Thyroid gland (tissue), 4 donors: ENCODE data around the gene PSMB8. TPM values are rescaled to one million over a fixed set of nuclear protein-coding genes. Genes with fewer than 3 reads are reported as not detected.
"Not testable (repeated sequence)": the region's sequence is repeated elsewhere in the genome, so short reads cannot be mapped to it uniquely, and the experiment has no call there.

Experiments used
- DNase-seq, 2 donors: peaks; one replicate each; pipeline ENCODE4 v3.0.0-alpha.2; 2019
- H3K27ac ChIP-seq, 3 donors: fragments of 200-600 bp; sonication (generic); 1 replicate in 2 of 3; 2 replicates in 1 of 3; pipeline ENCODE4 v1.5.1; 2016 to 2019; ENCODE audit warnings: mild to moderate bottlenecking in 1 of 3, moderate library complexity in 1 of 3
- H3K27me3 ChIP-seq: fragments of 200-600 bp; sonication (generic); one replicate; pipeline ENCODE4 v1.5.1; 2019
- H3K36me3 ChIP-seq, 2 donors: fragments of 200-600 bp; sonication (generic); one replicate each; pipeline ENCODE4 v1.5.1; 2016 to 2019
- H3K4me1 ChIP-seq, 2 donors: fragments of 200-600 bp; sonication (generic); one replicate each; pipeline ENCODE4 v1.5.1; 2017 to 2019
- H3K4me3 ChIP-seq, 3 donors: fragments of 200-600 bp; sonication (generic); replicated peaks in 1 of 3; 1 replicate in 2 of 3; 2 replicates in 1 of 3; pipeline ENCODE4 v1.5.1; 2016; ENCODE audit warnings: mild to moderate bottlenecking in 1 of 3
- H3K9me3 ChIP-seq: fragments of 200-600 bp; sonication (generic); one replicate; pipeline ENCODE4 v1.5.1; 2017
- POLR2A ChIP-seq, 2 donors: fragments of 450-650 bp; IDR thresholded peaks; one replicate each; pipeline ENCODE4 v1.6.1; 2017; ENCODE audit warnings: antibody characterized with exemption in 2 of 2, mild to moderate bottlenecking in 2 of 2, moderate library complexity in 1 of 2
- WGBS, 2 donors: methylation state at CpG; one replicate each; pipeline ENCODE4 v1.1.5; 2017; 5-methylcytosine and 5-hydroxymethylcytosine counted together
- intact Hi-C: fragments of 100-400 bp; cut with DNase I; formaldehyde crosslinking; loops from one replicate; pipeline ENCODE4 v1.15.1; 2023
- total RNA-seq, 4 donors: library from RNA; depleted of rRNA; stranded (reverse); fragments of >200 nt; gene quantifications; one replicate each; pipeline ENCODE4 v1.2.3, GENCODE V29; 2016
- TF ChIP-seq, protein P1 (sequence below), 6 experiments: fragments of 200-600 bp in 3 of 6; fragments of 450-650 bp in 3 of 6; sonication (generic) in 3 of 6; IDR thresholded peaks; one replicate each; pipeline ENCODE4 v1.5.1; 2016 to 2019; ENCODE audit warnings: antibody characterized with exemption in 6 of 6, mild to moderate bottlenecking in 2 of 6, inconsistent platforms in 1 of 6, moderate library complexity in 1 of 6

PSMB8 gene
- total RNA-seq, 4 donors from 2014 or later = 27.1 to 46.1 (median 36.3) TPM

- Histone ChIP-seq H3K27me3 (no peaks in the 10 kb centered on the region), H3K4me1 (no peaks in the 10 kb centered on the region), H3K36me3 (no peaks in the 10 kb centered on the region), H3K4me3 (no peak overlapping the region), H3K9me3 (no peaks in the 10 kb centered on the region), H3K27ac (no peak overlapping the region)
- no peak for DNase-seq
- intact Hi-C loops = no loop called here
- TF ChIP-seq POLR2A (IDR thresholded peaks at IDR 0.05) = no peak
- TF ChIP-seq, protein P1, sequence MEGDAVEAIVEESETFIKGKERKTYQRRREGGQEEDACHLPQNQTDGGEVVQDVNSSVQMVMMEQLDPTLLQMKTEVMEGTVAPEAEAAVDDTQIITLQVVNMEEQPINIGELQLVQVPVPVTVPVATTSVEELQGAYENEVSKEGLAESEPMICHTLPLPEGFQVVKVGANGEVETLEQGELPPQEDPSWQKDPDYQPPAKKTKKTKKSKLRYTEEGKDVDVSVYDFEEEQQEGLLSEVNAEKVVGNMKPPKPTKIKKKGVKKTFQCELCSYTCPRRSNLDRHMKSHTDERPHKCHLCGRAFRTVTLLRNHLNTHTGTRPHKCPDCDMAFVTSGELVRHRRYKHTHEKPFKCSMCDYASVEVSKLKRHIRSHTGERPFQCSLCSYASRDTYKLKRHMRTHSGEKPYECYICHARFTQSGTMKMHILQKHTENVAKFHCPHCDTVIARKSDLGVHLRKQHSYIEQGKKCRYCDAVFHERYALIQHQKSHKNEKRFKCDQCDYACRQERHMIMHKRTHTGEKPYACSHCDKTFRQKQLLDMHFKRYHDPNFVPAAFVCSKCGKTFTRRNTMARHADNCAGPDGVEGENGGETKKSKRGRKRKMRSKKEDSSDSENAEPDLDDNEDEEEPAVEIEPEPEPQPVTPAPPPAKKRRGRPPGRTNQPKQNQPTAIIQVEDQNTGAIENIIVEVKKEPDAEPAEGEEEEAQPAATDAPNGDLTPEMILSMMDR (IDR thresholded peaks at IDR 0.05) = no peak
- 45 to 56% methylated on average over 34 to 35 of the region's 35 CpGs for WGBS, 2 donors
These were observed 35.8 kb upstream of the PSMB8 start for GRCh38 chr6:32879691-32880090.

GRCh38 chr6:32876603-32877002 is 32.8 kb upstream of the PSMB8 start:
- DNase-seq = no peak
- no peaks in the 10 kb centered on the region for H3K27me3 ChIP-seq
- WGBS, 2 donors = 94 to 98% methylated on average over 2 of the region's 2 CpGs
- no peaks in the 10 kb centered on the region for H3K9me3 ChIP-seq
- no peak overlapping the region for H3K27ac ChIP-seq
- no peak overlapping the region for H3K4me3 ChIP-seq
- no peak for TF ChIP-seq POLR2A (IDR thresholded peaks at IDR 0.05)
- TF ChIP-seq, protein P1 (IDR thresholded peaks at IDR 0.05) = no peak
- intact Hi-C loops = no loop called here
- no peaks in the 10 kb centered on the region for H3K36me3 ChIP-seq
- no peaks in the 10 kb centered on the region for H3K4me1 ChIP-seq

GRCh38 chr6:32873947-32874346 is 30.1 kb upstream of the PSMB8 start:
- not testable (repeated sequence) for H3K4me1 ChIP-seq, H3K27ac ChIP-seq, H3K4me3 ChIP-seq, H3K36me3 ChIP-seq, H3K27me3 ChIP-seq, DNase-seq, H3K9me3 ChIP-seq
- intact Hi-C loops = loop anchor here (5.0 kb wide), 1 partner anchor 37 kb away; the partner anchor contains the start of gene TAP2
- WGBS, 2 donors = 39 to 81% methylated on average over 1 of the region's 1 CpG

GRCh38 chr6:32868257-32868788 is 24.5 kb upstream of the PSMB8 start:
- H3K27me3 ChIP-seq = no peaks in the 10 kb centered on the region
- no peaks in the 10 kb centered on the region for H3K9me3 ChIP-seq
- peak; percentile 76 to 88 for DNase-seq
- no peaks in the 10 kb centered on the region for H3K4me1 ChIP-seq
- TF ChIP-seq, protein P1 (IDR thresholded peaks at IDR 0.05) = peak; percentile 87 to 96 (median 88)
- no peak for TF ChIP-seq POLR2A (IDR thresholded peaks at IDR 0.05)
- no peak overlapping the region for H3K27ac ChIP-seq
- WGBS, 2 donors = 19 to 20% methylated on average over 5 of the region's 5 CpGs
- intact Hi-C loops = no loop called here
- no peaks in the 10 kb centered on the region for H3K36me3 ChIP-seq
- H3K4me3 ChIP-seq = no peak overlapping the region

GRCh38 chr6:32867554-32868256 is 23.9 kb upstream of the PSMB8 start:
- intact Hi-C loops = no loop called here
- Histone ChIP-seq H3K27me3 (no peaks in the 10 kb centered on the region), H3K4me3 (no peak overlapping the region), H3K4me1 (no peaks in the 10 kb centered on the region), H3K9me3 (no peaks in the 10 kb centered on the region), H3K27ac (no peak overlapping the region), H3K36me3 (no peaks in the 10 kb centered on the region)
- no peak for DNase-seq
- TF ChIP-seq POLR2A (IDR thresholded peaks at IDR 0.05) = no peak
- TF ChIP-seq, protein P1 (IDR thresholded peaks at IDR 0.05) = no peak
- 55 to 66% methylated on average over 8 of the region's 8 CpGs for WGBS, 2 donors
